ENCODE data around the gene ADGRG1.

ADGRG1 gene

GRCh38 chr16:57694231-57694724, 65.8 kb downstream of the ADGRG1 start:
- no peak overlapping the region for H3K4me3 ChIP-seq (ENCODE audit: low read length)
- no peak for DNase-seq (ENCODE audit: low read depth)
- TF ChIP-seq, protein P1, sequence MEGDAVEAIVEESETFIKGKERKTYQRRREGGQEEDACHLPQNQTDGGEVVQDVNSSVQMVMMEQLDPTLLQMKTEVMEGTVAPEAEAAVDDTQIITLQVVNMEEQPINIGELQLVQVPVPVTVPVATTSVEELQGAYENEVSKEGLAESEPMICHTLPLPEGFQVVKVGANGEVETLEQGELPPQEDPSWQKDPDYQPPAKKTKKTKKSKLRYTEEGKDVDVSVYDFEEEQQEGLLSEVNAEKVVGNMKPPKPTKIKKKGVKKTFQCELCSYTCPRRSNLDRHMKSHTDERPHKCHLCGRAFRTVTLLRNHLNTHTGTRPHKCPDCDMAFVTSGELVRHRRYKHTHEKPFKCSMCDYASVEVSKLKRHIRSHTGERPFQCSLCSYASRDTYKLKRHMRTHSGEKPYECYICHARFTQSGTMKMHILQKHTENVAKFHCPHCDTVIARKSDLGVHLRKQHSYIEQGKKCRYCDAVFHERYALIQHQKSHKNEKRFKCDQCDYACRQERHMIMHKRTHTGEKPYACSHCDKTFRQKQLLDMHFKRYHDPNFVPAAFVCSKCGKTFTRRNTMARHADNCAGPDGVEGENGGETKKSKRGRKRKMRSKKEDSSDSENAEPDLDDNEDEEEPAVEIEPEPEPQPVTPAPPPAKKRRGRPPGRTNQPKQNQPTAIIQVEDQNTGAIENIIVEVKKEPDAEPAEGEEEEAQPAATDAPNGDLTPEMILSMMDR (conservative IDR thresholded peaks at IDR 0.05; ENCODE audit: low read length), result no peak

DNA sequence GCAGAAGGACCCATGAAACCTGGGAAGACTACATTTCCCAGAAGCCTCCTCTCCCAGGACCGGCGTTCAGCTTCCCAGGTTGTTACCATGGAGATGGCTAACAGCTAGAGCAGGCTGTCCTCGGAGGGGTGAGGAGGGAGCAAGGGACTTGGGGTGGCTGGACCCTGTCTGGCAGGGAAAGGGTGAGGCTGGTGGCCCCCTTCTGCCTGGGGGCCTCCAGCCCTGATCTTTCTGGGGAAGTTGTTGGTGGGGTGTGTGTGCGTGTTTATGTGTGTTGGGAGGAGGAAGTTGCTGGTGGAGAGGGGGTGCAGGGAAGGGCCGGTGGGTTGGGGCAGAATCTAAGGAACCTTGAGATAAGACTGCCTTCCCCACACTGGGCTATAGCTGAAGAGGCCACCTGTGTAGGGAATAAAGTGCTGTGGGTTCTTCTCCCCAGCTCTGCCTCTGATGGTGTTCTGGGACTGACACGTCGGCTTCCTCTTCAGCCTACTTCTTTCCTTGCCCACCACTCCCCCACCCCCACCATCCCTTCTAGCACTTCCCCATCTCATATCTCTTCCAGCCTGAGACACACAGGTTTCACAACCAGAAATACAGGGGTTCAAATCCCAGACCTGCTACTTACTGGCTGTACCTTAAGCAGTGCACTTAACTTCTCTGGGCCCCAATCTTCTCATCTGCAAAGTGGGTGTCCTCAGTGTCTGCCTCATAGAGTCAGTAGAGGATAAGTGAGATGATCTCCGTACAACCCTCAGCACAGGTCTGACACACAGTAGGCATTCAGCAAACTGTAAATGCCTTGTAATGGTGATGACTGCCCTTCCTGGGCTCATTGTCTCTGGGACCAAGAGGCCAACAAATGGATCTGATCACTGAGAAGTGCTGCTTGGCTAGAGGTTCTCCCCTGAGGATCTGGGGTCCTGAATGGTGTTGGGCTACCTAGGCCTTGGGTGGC, 66.6 kb downstream of the ADGRG1 start, which contains the start of gene DRC7:
DRC7 (plus strand) TSS at position 82 of the 955 bp plus-strand sequence. CDS start 3,144 bp downstream, outside the sequence.
- H3K4me3 ChIP-seq (ENCODE audit: low read length), result no peak within 1 kb of the TSS

GRCh38 chr16:57695680-57696069, 67.2 kb downstream of the ADGRG1 start:
- H3K4me3 ChIP-seq (ENCODE audit: low read length), result no peak overlapping the region
- no peak for DNase-seq (ENCODE audit: low read depth)
- TF ChIP-seq, protein P1 (conservative IDR thresholded peaks at IDR 0.05; ENCODE audit: low read length), result no peak

More for the DNA sequence above, 66.6 kb downstream of the ADGRG1 start, which contains the start of gene DRC7:
- TF ChIP-seq, protein P1 (conservative IDR thresholded peaks at IDR 0.05; ENCODE audit: low read length), result no peak
- no peak for DNase-seq (ENCODE audit: low read depth)

GRCh38 chr16:57696240-57696639, 67.8 kb downstream of the ADGRG1 start:
- H3K4me3 ChIP-seq (ENCODE audit: low read length), result no peak overlapping the region
- DNase-seq (ENCODE audit: low read depth), result no peak
- TF ChIP-seq, protein P1 (conservative IDR thresholded peaks at IDR 0.05; ENCODE audit: low read length), result no peak

- TF ChIP-seq, protein P1 (conservative IDR thresholded peaks at IDR 0.05; ENCODE audit: low read length), result no peak
- no peak overlapping the region for H3K4me3 ChIP-seq (ENCODE audit: low read length)
- DNase-seq (ENCODE audit: low read depth), result no peak
Observed at GRCh38 chr16:57697896-57698537, 69.6 kb downstream of the ADGRG1 start.

GRCh38 chr16:57698812-57699405, 70.5 kb downstream of the ADGRG1 start:
- TF ChIP-seq, protein P1 (conservative IDR thresholded peaks at IDR 0.05; ENCODE audit: low read length), result no peak
- no peak overlapping the region for H3K4me3 ChIP-seq (ENCODE audit: low read length)
- no peak for DNase-seq (ENCODE audit: low read depth)

Measured in AG10803 (cell line).